ENCODE measurements around the gene JAZF1.

The JAZF1 gene

DNA sequence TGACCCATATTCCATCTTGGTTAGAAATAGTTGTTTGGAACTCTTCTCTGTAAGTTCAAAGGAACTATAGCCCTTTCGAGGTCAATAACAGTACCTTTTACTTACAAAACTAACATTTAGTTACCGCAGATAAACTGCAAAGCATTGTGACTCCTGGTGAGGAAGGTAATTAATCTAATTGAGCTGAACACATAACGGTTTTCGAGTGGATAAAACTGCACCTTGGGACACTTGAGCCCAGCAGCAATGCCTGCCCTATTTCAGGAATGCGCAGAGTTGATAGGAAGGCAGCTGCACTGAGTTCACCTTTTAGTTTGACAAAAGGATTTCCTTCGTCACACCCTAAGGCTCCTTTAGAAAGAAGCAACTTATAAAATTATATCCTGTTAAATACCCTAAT, 75.4 kb downstream of the JAZF1 start:
- DNase-seq: no peak
- in situ Hi-C loops (cut with HindIII; ENCODE audit: low pct_ligation_motif_present, low sequenced_read_pairs): no loop called here
- no peak for TF ChIP-seq CTCF (IDR thresholded peaks at IDR 0.05; ENCODE audit: low read depth, low read length, missing control alignments)
- no peak overlapping the region for H3K27ac ChIP-seq
- H3K36me3 ChIP-seq (replicated peaks): no peaks in the 10 kb centered on the region
- no peaks in the 10 kb centered on the region for H3K27me3 ChIP-seq (replicated peaks)
- no peak overlapping the region for H3K4me3 ChIP-seq (ENCODE audit: low read depth, low read length)

DNA sequence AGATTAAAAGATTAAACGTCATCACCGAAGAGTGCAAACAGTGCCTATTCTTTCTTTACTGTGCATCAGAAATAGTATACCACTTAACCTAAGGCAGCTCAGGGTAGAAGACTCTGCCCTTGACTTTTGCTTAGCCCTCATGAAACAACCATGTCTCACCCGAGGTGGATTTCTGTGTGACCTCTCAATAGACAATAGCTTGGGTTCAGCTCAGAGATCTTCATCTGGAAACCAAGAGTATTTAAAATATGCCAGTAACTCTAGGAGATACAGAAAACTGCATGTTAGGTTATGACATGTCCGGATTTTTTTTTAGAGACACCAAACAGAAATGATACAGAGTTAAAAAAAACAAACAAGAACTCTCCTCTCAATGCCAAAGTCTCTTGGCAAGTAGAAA, 75.8 kb downstream of the JAZF1 start:
- Histone ChIP-seq H3K4me3 (ENCODE audit: low read depth, low read length) (no peak overlapping the region), H3K27ac (no peak overlapping the region), H3K36me3 (replicated peaks) (no peaks in the 10 kb centered on the region), H3K27me3 (replicated peaks) (no peaks in the 10 kb centered on the region)
- no peak for DNase-seq
- in situ Hi-C loops (cut with HindIII; ENCODE audit: low pct_ligation_motif_present, low sequenced_read_pairs): no loop called here
- TF ChIP-seq CTCF (IDR thresholded peaks at IDR 0.05; ENCODE audit: low read depth, low read length, missing control alignments): no peak

- H3K4me3 ChIP-seq (ENCODE audit: low read depth, low read length): no peak overlapping the region
- no peak for TF ChIP-seq CTCF (IDR thresholded peaks at IDR 0.05; ENCODE audit: low read depth, low read length, missing control alignments)
Observed at GRCh38 chr7:28104041-28104541, 76.5 kb downstream of the JAZF1 start.

DNA sequence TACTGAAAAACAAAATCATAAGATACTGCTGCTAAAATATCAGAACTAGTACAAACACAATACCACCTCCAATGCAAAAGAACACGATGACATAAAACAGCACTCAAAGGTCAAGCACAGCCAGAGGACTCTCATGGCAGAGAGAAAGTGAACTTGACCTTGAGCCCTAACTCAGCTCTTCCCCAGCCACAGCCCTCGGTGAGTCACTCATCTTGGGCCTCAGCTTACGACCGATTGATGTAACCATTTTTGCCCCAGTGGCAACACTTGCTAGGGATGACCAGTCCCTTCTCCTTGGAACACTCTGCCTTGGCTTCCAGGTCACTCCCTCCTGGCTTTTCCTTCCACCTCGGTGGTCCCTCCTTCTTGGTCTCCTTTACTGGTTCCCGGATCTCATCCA, 77.8 kb downstream of the JAZF1 start:
- H3K27ac ChIP-seq: no peak overlapping the region
- in situ Hi-C loops (cut with HindIII; ENCODE audit: low pct_ligation_motif_present, low sequenced_read_pairs): no loop called here
- no peaks in the 10 kb centered on the region for H3K27me3 ChIP-seq (replicated peaks)
- no peaks in the 10 kb centered on the region for H3K36me3 ChIP-seq (replicated peaks)
- H3K4me3 ChIP-seq (ENCODE audit: low read depth, low read length): no peak overlapping the region
- no peak for TF ChIP-seq CTCF (IDR thresholded peaks at IDR 0.05; ENCODE audit: low read depth, low read length, missing control alignments)
- peak; percentile 79 for DNase-seq

More at GRCh38 chr7:28104041-28104541, 76.5 kb downstream of the JAZF1 start:
- in situ Hi-C loops (cut with HindIII; ENCODE audit: low pct_ligation_motif_present, low sequenced_read_pairs): no loop called here
- DNase-seq: no peak
- H3K27ac ChIP-seq: no peak overlapping the region
- no peaks in the 10 kb centered on the region for H3K27me3 ChIP-seq (replicated peaks)
- no peaks in the 10 kb centered on the region for H3K36me3 ChIP-seq (replicated peaks)

DNA sequence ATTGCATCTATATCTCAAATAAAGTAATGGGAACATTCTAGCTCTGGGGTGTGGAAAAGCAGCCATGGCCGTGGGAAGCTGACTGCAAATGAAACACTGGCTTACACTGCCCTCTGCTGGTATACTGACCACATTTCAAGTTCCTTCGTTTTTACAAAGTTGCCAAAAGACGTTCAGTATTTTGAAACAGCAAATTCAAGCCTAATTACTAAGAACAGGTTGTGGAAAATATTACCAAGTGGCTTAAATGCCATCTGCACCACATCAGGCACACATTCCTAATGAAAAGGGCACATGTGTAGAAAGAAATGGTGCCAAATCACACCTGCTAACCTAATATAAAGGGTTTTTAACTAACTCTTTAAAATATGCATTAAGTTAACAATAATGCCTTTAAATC, 83.9 kb downstream of the JAZF1 start:
- peak; percentile 81 for TF ChIP-seq CTCF (IDR thresholded peaks at IDR 0.05; ENCODE audit: low read depth, low read length, missing control alignments)
- no peaks in the 10 kb centered on the region for H3K36me3 ChIP-seq (replicated peaks)
- H3K27ac ChIP-seq: no peak overlapping the region
- H3K4me3 ChIP-seq (ENCODE audit: low read depth, low read length): no peak overlapping the region
- peak; percentile 63 for DNase-seq
- in situ Hi-C loops (cut with HindIII; ENCODE audit: low pct_ligation_motif_present, low sequenced_read_pairs): no loop called here
- no peaks in the 10 kb centered on the region for H3K27me3 ChIP-seq (replicated peaks)

GRCh38 chr7:28095231-28095630, 85.4 kb downstream of the JAZF1 start:
- no peak overlapping the region for H3K27ac ChIP-seq
- in situ Hi-C loops (cut with HindIII; ENCODE audit: low pct_ligation_motif_present, low sequenced_read_pairs): no loop called here
- no peaks in the 10 kb centered on the region for H3K27me3 ChIP-seq (replicated peaks)
- TF ChIP-seq CTCF (IDR thresholded peaks at IDR 0.05; ENCODE audit: low read depth, low read length, missing control alignments): no peak
- no peaks in the 10 kb centered on the region for H3K36me3 ChIP-seq (replicated peaks)
- no peak overlapping the region for H3K4me3 ChIP-seq (ENCODE audit: low read depth, low read length)
- no peak for DNase-seq

All from brain microvascular endothelial cell (primary cell).